SK-N-SH treated with all-trans-retinoic acid at 6 μM for 48 hours (cell line): ENCODE measurements around the gene OSM.

Experiments used
- CREB5 ChIP-seq: fragments of 250-450 bp; sonication (Bioruptor Pico); IDR thresholded peaks from 2 replicates; pipeline ENCODE4 v1.5.1; 2020; ENCODE audit warnings: low read depth, mild to moderate bottlenecking, moderate library complexity
- CSDC2 ChIP-seq: fragments of 250-450 bp; sonication (Bioruptor Pico); IDR thresholded peaks from 2 replicates; pipeline ENCODE4 v1.5.0; 2020; ENCODE audit warnings: mild to moderate bottlenecking, moderate library complexity
- GLIS3 ChIP-seq: fragments of 250-450 bp; sonication (Bioruptor Pico); IDR thresholded peaks from 2 replicates; pipeline ENCODE4 v1.5.0; 2020; ENCODE audit warnings: mild to moderate bottlenecking, moderate library complexity
- PATZ1 ChIP-seq: fragments of 250-450 bp; sonication (Bioruptor Pico); IDR thresholded peaks from 2 replicates; pipeline ENCODE4 v1.8.0; 2020; ENCODE audit warnings: mild to moderate bottlenecking, moderate library complexity, borderline replicate concordance
- POU6F1 ChIP-seq: fragments of 250-450 bp; sonication (Bioruptor Pico); IDR thresholded peaks from 2 replicates; pipeline ENCODE4 v1.8.0; 2021; ENCODE audit warnings: low read depth, mild to moderate bottlenecking, moderate library complexity, borderline replicate concordance
- PPARA ChIP-seq: fragments of 250-450 bp; sonication (Bioruptor Pico); IDR thresholded peaks from 2 replicates; pipeline ENCODE4 v1.5.0; 2020; ENCODE audit warnings: mild to moderate bottlenecking, borderline replicate concordance
- ZC3H10 ChIP-seq: fragments of 250-450 bp; sonication (Bioruptor Pico); IDR thresholded peaks from 2 replicates; pipeline ENCODE4 v1.5.1; 2021; ENCODE audit warnings: mild to moderate bottlenecking, moderate library complexity
- ZFP3 ChIP-seq: fragments of 250-450 bp; sonication (Bioruptor Pico); IDR thresholded peaks from 2 replicates; pipeline ENCODE4 v1.5.0; 2020; ENCODE audit warnings: mild to moderate bottlenecking, moderate library complexity

GRCh38 chr22:30285846-30286200 lies 19.2 kb upstream of the OSM start:
- TF ChIP-seq CSDC2 (CRISPR knock-in tag) = no peak
- TF ChIP-seq ZC3H10 (CRISPR knock-in tag) = no peak
- TF ChIP-seq ZFP3 (CRISPR knock-in tag) = no peak
- no peak for TF ChIP-seq CREB5 (CRISPR knock-in tag)
- no peak for TF ChIP-seq POU6F1 (CRISPR knock-in tag)
- no peak for TF ChIP-seq PATZ1
- no peak for TF ChIP-seq GLIS3 (CRISPR knock-in tag)
- no peak for TF ChIP-seq PPARA (CRISPR knock-in tag)
